ENCODE results near the gene MRPL54. TPM values are rescaled to one million over a fixed set of nuclear protein-coding genes. Genes with fewer than 3 reads are reported as not detected.

The MRPL54 gene
- polyA plus RNA-seq, 1 donor from 2014 or later = 74.7 TPM

- Histone ChIP-seq H3K4me2 (ENCODE audit: low read length) (no peak overlapping the region), H3K4me3 (ENCODE audit: low read length) (peak overlapping the region; percentile 82), H3K27me3 (ENCODE audit: insufficient read depth, low read depth, low read length) (peaks cover 34% of the 10 kb centered on the region), H4K20me1 (ENCODE audit: insufficient read depth) (no peaks in the 10 kb centered on the region), H3K9me3 (ENCODE audit: low read length) (peaks cover 5% of the 10 kb centered on the region), H3F3A (ENCODE audit: insufficient read depth, low read length, poor library complexity, severe bottlenecking) (no peaks in the 10 kb centered on the region), H2AFZ (ENCODE audit: low read depth, low read length) (no peak overlapping the region), H3K36me3 (ENCODE audit: insufficient read depth, low read length) (no peaks in the 10 kb centered on the region), H3K9me2 (ENCODE audit: insufficient read depth, low read length) (no peaks in the 10 kb centered on the region), H3K27ac (ENCODE audit: low read length) (no peak overlapping the region), H3K79me2 (replicated peaks; ENCODE audit: insufficient read depth, low read length) (no peaks in the 10 kb centered on the region), H3K9ac (ENCODE audit: low read length) (no peak overlapping the region)
- TF ChIP-seq POLR2AphosphoS5 (IDR thresholded peaks at IDR 0.05) (no peak), RAD21 (conservative IDR thresholded peaks at IDR 0.05) (no peak), TAF1 (IDR thresholded peaks at IDR 0.05; ENCODE audit: low read depth) (no peak), EP300 (conservative IDR thresholded peaks at IDR 0.05; ENCODE audit: poor library complexity, severe bottlenecking) (no peak), SMC3 (conservative IDR thresholded peaks at IDR 0.05; ENCODE audit: poor library complexity) (no peak), EZH2 (IDR thresholded peaks at IDR 0.05; ENCODE audit: borderline replicate concordance, insufficient read depth, low read length, poor library complexity, severe bottlenecking) (no peak), MXI1 (conservative IDR thresholded peaks at IDR 0.05; ENCODE audit: poor library complexity, severe bottlenecking) (no peak), REST (IDR thresholded peaks at IDR 0.05; ENCODE audit: borderline replicate concordance) (no peak), CTCF (IDR thresholded peaks at IDR 0.05; ENCODE audit: poor library complexity, severe bottlenecking) (no peak)
Observed at GRCh38 chr19:3784607-3785450, 22.3 kb downstream of the MRPL54 start.

GRCh38 chr19:3785451-3785937 is 23.0 kb downstream of the MRPL54 start:
- H3K79me2 ChIP-seq (replicated peaks; ENCODE audit: insufficient read depth, low read length) = no peaks in the 10 kb centered on the region
- H2AFZ ChIP-seq (ENCODE audit: low read depth, low read length) = no peak overlapping the region
- H3K4me2 ChIP-seq (ENCODE audit: low read length) = no peak overlapping the region
- H3K27ac ChIP-seq (ENCODE audit: low read length) = no peak overlapping the region
- no peaks in the 10 kb centered on the region for H3F3A ChIP-seq (ENCODE audit: insufficient read depth, low read length, poor library complexity, severe bottlenecking)
- H3K27me3 ChIP-seq (ENCODE audit: insufficient read depth, low read depth, low read length) = peaks cover 37% of the 10 kb centered on the region
- H3K4me3 ChIP-seq (ENCODE audit: low read length) = peak overlapping the region; percentile 82
- H3K36me3 ChIP-seq (ENCODE audit: insufficient read depth, low read length) = no peaks in the 10 kb centered on the region
- H3K9ac ChIP-seq (ENCODE audit: low read length) = peak overlapping the region; percentile 55
- no peak for TF ChIP-seq TAF1 (IDR thresholded peaks at IDR 0.05; ENCODE audit: low read depth)
- peak; percentile 90 for TF ChIP-seq MXI1 (conservative IDR thresholded peaks at IDR 0.05; ENCODE audit: poor library complexity, severe bottlenecking)
- H3K9me2 ChIP-seq (ENCODE audit: insufficient read depth, low read length) = no peaks in the 10 kb centered on the region
- H3K9me3 ChIP-seq (ENCODE audit: low read length) = peaks cover 5% of the 10 kb centered on the region
- no peaks in the 10 kb centered on the region for H4K20me1 ChIP-seq (ENCODE audit: insufficient read depth)

All from neural cell (in vitro differentiated cells).